GM21367 (cell line): Measurements from ENCODE around the gene AUH.

Experiments
- ATAC-seq: cut with Tn5 transposase; IDR thresholded peaks from one replicate; pipeline ENCODE4 v1.9.1; 2021; ENCODE audit not compliant: unreplicated experiment

The AUH gene

GRCh38 chr9:91193087-91193657 is 168.5 kb downstream of the AUH start:
- ATAC-seq, result peak; percentile 13

GRCh38 chr9:91192381-91193086 is 169.2 kb downstream of the AUH start:
- no peak for ATAC-seq

DNA sequence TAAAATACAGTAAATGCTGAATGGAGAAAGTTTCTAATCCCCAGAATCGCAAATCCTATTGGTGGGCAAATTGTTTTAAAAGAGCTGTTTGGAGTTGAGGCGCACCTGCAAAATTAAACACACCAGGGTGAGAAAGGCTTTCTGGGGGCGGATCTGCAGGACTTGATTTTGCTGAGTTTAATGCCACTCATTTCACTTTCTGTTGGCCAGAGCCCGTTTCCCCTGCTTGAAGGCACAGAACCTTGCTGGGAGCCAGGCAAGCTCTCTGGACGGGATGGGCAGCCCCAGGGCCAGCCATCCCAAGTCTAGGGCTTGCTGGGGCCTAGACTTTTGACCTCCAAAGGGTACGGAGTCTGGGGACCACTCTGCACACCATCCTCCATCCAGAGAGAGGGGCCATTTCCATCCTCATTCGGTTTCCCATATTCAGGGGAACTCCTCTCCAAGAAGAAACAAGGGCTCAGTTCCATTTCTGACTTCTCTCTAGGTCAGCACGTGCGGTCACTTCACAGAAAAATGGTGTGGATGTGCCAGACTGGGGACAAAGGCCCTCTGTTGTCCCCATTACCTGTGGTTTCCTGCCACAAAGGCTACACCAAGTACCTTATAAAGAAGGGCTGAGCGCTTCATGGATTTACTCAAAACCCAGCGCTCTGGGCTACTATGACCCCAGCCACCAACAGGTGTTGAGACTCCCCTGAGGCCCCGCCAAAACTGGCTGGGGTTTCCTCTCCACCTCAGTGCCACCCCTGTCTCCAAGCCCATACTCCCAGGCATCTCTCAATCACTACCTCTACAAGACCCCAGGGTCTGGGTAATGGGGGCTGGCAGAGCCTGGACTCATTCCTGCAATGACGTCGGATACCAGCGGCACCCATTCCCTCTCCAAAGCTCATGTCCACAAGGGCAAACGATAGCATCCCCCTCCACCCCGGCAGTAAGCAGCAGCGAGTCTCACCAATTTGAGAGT is 170.0 kb downstream of the AUH start:
- peak; percentile 36 for ATAC-seq

GRCh38 chr9:91190062-91190461 is 171.7 kb downstream of the AUH start:
- no peak for ATAC-seq

DNA sequence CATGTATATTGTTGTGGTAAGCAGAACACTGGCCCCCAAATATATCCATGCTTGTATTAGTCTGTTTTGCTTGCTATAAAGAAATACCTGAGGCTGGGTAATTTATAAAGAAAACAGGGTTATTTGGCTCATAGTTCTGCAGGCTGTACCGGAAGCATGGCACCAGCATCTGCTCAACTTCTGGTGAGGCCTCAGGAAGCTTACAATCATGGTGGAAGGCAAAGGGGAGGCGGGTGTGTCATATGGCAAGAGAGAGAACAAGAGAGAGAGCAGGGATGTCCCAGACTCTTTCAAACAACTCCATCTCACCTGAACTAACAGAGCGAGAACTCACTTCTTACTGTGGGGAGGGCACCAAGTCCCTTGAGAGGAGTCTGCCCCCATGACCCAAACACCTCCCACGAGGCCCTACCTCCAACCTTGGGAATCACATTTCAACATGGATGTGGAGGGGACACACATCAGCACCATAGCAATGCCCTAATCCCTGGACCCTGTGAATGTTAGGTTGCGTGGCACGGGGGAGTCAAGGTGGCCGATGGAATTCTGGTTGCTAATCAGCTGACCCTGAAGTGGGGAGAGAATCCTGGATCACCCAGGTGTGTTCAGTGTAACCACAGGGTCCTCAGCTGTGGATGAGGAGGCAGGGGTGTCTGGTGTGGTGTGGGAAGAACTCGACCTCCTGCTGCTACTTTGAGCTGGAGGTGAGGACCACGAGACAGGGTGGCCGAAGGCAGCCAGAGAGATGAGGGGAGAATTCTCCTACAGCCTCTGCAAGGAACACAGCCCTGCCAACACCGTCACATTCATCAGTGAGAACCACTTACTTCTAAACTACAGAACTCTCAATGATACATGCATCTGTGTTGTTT is 172.8 kb downstream of the AUH start:
- ATAC-seq, result no peak

DNA sequence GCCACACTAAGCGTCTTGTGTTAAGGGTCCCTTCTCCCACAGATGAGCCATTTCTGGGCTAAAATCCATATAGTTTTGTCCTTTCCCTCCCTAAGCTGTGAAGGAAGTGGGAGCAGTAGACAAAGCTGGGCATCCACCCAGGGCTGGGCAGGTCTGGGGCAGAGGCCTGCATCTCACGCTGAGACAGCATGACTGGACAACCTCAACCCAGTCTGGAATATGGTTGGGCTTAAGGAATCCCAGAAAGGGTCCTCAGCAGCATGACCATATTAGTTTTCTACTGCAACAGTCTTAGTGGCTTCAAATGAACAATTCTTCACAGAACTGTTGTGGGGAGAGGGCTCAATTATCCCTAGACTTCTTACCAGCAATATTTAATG is 173.8 kb downstream of the AUH start:
- no peak for ATAC-seq

DNA sequence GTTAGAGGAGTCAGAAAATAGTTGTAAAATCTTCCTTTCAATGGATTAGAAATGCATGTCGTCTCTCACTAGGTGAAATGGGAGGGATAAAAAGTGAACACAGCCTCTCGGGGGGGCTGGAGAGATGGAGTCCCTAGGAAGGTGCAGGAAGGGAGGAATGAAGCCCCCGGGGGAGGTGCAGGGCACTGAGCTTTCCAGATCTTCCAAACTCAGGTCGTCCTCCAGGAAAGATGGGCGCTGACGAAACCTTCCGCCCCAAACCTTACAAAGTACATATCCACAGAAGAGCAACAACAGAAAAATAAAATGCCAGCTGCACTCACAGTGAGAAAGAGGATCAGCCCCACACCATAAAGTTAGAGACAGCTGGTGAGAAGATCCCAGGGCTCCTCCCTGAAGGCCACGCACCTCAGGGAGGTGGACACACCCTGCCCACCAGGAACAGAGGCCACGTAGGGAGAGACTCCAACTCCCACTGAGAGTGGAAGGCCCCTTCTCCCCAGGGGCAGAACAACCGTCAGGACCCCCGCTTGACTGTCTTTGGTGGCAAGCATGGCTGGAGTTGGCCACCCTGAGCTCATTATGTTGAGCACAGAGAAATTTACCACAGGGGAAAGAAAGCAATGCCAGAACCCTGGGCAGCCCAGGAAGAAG is 174.3 kb downstream of the AUH start:
- ATAC-seq, result no peak

DNA sequence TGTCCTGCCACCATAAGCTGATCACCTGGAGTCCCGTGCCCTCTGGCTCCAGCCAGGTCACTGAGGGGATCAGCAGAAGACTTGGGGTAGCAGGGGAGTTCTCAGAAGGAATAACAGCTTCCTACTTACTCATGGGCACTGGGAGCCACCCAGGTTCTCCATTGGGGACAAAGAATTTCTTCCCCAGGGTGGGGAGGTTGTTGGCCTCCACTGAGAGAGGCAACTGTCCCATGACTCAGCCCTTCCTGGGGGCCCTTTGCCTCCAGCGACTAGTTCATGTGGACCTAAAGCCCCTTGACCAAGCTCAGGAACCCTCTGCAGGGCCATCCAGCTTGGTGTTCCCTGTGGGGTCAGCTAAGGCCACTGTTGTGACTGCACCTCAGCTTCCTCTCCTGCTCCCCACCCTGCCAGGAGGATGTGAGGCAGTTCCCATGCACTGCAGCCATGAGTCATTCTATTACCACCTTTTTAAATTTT is 175.0 kb downstream of the AUH start:
- ATAC-seq, result no peak

DNA sequence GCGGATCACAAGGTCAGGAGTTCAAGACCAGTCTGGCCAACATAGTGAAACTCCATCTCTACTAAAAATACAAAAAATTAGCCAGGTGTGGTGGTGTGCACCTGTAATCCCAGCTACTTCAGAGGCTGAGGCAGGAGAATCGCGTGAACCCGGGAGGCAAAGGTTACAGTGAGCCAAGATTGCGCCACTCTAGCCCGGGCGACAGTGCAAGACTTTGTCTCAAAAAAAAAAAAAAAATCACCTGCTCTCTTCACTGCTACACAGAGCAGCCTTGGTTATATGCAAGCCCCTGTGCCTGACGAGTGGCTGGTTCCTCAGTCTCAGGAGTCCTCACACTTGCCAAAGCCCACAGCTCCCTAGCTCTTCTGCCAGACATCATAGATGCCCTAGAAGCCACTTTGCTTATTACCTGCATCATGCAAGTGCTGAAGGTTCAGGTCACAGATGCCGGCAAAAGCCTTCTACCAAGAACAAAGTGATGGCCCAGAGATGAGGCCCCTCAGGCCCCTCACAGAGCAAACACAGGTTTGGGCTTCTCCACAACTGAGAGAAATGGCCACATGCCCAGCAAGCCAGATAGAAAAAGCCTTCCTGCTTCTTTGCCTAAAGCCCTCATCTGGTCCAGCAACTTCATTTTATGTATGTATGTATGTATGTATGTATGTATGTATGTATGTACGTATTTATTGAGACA is 176.4 kb downstream of the AUH start:
- no peak for ATAC-seq

DNA sequence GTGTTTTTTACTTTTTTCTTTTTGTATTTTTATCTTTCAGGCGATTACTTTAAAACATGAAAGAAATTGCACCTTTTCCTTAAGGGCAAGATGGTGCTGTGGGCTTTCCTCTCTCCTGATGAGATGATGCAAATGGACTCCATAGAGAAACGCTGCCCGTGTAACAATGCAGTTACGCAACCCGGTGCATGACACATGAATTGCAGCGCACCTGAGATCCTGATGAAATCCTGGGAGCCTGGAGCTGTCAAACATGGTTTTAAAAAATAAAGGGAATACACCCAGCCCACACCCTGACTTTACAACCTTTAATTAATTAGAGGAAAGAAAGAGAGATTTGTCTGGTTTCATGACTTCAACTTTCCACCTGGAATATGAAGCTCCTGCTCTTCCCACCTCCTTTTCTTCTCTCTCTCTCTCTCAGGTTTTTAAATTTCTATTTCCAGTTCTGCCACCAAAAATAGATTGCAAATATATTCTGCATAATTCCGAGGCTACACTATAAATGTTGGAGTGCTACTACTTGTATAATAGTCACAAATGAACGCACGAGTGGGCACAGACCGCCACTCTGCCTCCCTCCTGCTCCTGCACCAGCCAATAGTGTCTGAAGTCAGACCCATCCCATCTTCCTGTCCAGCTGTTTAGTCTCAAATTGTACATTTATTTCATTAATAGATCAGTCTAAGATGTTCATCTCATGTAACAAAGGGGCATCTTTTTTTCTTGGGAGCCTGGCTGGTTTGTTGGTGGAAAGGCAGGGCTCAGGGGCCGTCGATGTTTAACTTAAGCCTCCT is 179.1 kb downstream of the AUH start:
- no peak for ATAC-seq

DNA sequence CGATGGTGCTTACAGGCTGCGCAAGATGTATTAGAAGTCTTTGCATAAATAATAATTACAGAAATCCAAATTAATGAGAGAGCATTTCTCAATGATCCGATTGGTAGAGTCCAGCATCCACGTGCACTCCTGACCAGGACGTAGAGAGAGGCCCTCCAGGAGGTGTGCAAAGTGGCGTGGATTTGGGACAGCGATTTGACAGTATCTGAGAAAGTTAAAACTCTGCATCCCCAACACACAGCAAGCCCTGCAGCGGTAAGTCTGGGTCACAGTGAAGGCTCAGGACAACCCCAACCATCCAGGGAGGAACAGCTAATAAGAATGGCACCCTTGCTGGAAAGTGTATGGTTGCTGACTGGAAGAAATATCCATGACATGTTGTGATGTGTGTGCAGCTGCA is 180.2 kb downstream of the AUH start:
- ATAC-seq, result no peak

GRCh38 chr9:91180930-91181268 is 180.8 kb downstream of the AUH start:
- ATAC-seq, result no peak

DNA sequence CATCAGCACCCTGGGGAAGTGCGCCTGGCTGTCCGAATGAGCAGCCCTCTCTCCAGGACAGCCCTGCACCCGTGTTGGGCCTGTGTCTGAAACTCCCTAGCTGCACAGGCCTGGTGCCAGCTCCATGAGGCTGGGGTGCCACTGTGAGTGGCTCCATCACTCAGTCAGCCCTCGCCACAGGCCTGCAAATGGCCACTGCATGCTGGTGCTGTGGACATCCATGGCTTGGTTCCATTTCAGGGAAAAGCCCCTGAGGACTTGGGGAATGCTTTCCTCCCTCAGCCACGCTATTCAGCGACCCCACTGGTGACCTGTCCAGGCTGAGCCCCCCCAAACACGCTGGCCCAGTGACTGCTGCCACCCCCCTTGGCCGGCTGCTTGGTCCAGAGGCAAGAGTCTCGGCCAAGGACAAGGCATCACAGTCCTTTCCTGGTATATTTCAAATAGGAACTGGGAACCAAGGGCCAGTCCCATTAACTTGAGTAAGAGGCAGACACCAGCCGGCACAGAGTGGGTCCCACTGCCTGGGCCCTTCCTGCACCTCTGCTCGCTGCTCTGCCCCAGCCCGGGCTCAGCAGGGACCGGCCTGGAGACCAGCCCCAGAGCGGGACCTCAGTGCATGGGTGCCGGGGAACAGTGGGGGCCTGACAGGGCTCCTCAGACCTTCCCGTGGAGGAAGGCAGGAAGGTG is 181.3 kb downstream of the AUH start:
- no peak for ATAC-seq

DNA sequence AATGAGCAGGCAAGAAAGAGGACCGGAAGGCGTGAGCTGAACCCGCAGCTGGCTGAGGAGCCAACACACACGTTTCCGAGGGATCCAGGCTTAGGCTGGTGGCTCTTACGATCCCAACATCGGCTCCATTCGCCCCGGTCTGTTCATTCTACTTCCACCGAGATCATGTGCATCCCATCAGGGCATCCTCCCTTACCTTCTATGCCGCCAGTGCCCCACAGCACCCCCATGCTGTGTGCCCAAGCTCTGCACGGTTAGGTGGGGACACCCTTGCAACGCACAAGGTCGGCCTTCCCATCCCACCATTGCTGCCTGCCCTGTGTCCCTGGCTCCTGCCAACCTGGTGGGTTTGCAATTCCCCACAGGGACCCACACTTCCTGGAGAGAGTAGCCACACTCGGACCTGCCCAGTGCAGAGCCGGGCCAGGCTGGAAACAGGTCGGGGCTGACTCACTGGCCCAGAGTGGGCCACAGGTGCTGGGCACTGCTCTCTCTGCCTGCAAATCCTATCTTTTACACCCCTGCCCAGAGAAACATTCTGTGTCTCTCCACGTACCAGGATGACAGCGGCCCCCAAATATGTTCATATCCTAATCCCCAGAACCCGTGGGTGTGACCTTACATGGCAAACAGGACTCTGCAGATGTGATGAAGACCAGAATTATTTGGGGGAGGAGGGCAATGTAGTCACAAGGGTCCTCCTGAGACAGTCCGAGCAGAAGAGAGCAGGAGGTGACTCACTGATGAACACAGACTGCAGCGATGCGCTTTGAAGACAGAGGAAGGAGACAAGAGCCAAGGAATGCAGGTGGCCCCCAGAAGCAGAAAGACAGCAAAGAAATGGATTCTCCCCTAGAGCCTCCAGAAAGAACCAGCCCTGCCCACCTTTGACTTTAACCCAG is 182.2 kb downstream of the AUH start:
- ATAC-seq, result no peak

DNA sequence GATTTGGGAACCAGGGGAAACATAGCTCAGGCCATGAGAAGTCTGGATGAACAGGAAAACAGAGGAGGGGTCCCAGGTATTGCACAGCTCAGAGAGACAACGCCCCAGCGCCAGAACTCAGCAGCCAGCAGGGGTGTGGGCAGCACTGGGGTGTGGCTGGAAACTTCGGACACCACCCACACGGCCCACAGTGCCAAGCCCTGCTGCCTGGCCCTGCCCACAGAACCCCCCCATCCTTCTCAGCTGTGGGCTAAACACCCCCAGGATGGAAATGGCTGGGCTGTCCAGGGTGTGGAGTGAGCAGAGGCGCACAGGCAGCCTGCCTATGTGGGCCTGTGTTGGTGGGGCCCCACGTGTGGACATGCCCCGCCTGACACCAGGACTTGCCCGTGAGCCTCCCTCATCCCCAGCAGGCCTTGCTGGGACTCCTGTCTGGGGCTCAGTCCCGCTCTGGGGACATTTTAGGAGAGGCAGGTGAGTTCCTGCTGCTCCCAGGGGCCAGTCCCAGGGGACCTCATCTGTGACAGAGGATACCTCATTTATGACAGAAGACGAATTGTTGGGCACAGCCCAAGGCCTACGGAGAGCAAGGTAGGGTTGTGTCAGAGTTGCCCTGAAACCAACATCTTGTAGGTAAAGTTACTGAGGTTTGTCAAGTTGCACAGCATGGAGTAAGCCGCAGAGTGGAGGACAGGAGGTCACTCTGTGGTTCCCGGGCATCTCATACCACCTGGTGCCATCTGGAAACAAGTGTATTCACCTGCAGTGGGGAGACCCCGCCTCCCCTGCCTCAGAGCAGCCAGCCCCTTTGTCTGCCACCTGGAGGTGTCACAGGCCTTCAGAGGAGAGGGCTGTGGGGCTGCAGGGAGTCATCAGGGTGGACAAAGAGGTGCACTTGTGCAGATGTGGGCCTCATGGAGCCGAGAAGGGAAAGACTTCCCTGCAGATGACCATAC is 183.2 kb downstream of the AUH start:
- no peak for ATAC-seq

DNA sequence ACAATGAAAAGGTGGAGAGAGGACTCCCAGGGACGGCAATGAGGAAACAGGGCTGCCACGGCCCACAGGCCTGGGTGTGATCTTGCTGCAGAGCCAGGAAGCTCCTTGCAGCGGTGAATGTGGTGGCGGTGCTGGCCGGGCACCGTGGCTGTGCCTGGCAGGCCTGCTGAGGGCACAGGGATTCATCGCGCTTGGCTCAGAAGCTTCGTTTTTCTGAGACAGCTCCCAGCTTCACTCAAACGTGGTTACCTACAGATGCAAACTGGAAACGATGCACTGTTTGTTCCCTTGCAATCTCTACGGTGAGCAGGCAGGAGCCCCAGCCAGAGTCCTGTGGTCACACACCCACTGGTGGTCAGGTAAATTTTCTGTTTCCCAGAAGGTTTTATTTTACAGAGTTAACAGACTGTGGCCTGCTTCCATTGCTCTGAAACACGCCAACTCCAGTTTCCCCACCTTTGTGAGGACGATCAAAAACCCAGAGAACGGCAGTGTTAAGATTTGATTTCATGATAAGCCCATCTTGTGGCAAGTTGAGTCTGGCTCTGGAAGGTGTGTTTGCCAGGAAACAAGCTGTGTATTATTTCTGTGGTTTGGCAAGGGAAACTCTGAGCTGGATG is 183.9 kb downstream of the AUH start:
- no peak for ATAC-seq
